GDM1 (cell line): ENCODE results near the gene AFG3L2.
A peak's percentile ranks its signal among the peaks of the same experiment; 100 is the strongest.
"Not testable (repeated sequence)": the region's sequence is repeated elsewhere in the genome, so short reads cannot be mapped to it uniquely, and the experiment has no call there.

ENCODE experiments used
- DNase-seq: peaks from one replicate; lab custom pipeline; 2025; lab: John Stamatoyannopoulos, UW

AFG3L2 gene

GRCh38 chr18:12376754-12377555 is at the start of gene AFG3L2:
Gene AFG3L2 (minus strand): TSS chr18:12377227. CDS start chr18:12377082, 145 bp downstream.
- DNase-seq: peak; percentile 100

GRCh38 chr18:12424252-12424651 is 47.2 kb upstream of the AFG3L2 start:
- DNase-seq: no peak

GRCh38 chr18:12423820-12424219 is 46.8 kb upstream of the AFG3L2 start:
- DNase-seq: no peak

DNA sequence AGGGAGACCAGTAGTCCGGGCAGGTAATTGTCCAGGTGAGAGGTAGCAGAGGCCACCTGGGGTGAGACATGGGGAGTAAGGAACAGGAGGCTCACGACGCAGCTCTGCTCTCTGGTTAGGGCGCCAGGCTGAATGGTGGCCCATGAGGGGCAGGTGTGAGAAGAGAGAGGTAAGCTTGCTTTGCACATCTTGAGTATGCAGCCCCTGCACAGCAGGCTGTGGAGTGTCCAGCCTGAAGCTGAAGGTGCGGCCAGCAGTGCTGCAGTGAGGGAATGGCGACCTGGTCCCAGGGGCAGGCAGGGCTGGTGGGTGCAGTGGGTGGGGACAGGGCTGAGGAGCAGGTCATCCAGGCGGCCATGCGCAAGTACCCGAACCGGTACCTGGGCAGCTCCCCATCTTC is 46.4 kb upstream of the AFG3L2 start:
- no peak for DNase-seq

DNA sequence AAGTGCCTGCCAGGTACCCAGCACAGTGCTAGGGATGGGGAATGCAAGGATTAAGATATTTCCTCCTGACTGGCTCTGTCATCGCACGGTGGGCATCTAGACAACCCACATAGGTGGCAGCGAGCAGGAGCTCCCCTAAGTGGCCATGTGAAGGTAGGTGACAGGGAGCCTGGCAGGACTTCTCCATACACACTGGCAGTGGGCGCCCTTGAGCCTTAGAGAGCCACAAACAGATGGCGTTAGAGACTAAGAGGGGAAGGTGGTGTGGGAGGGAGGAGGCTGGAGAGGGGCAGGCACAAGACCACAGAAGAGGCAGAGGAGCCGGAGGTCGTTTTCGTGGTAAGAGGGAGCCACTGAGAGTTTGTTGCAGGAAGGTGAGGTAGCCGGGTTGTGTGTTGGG is 45.9 kb upstream of the AFG3L2 start:
- DNase-seq: peak; percentile 26

GRCh38 chr18:12421732-12422131 is 44.7 kb upstream of the AFG3L2 start:
- DNase-seq: no peak

- no peak for DNase-seq
Measured at GRCh38 chr18:12420821-12421421, 43.9 kb upstream of the AFG3L2 start.

DNA sequence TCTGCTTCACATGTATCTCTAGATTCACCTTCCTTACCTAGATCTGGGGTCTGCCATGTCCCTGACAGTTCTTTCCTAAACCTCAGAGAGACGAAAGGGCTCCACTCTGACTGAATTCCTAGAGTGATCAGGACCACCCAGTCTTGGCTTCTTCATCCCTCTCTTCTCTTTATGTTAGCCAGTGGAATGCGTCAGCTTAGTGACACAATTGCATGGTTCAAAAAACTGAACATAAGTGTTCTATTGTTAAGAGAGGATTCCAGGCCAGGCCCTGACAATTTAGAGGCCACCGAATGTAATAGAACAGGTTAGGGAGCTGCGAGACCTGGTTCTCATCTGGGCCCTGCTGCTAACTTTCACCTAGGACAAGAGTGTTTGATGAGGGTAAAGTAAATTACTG is 40.7 kb upstream of the AFG3L2 start:
- DNase-seq: no peak

GRCh38 chr18:12416098-12416729 is 39.2 kb upstream of the AFG3L2 start:
- DNase-seq: no peak

DNA sequence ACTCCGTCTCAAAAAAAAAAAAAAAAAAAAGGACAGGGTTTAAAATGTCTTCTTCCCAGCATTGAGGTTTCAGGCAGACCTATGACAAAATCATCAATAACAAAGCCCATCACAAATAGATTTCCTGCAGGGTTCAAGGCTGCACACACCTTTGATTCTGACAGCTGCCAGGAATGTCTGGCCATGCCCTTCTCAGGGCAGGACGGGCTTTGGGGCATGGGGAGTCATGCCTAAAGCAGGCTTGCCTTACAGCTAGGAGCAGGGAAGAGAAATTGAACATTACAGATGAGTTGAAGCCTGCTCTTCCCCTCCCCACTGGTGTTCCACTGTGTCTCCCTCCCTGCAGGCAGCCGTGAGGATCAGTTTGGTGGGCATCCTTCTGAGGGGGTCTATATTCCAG is 34.4 kb upstream of the AFG3L2 start:
- no peak for DNase-seq

DNA sequence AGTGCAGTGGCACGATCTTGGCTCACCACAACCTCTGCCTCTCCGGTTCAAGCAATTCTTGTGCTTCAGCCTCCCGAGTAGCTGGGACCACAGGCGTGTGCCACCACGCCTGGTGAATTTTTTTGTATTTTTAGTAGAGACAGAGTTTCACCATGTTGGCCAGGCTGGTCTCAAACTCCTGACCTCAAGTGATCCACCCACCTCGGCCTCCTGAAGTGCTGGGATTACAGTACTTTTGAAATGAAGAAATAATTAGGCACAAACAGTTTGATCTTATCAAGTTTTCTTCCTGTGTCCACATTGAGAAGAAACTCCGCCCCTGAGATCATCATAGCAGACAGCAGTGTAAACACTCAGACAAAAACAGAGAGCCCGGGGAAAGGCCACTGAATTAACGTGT is 33.7 kb upstream of the AFG3L2 start:
- DNase-seq: not testable (repeated sequence)

GRCh38 chr18:12410081-12410481 is 33.1 kb upstream of the AFG3L2 start:
- DNase-seq: no peak

DNA sequence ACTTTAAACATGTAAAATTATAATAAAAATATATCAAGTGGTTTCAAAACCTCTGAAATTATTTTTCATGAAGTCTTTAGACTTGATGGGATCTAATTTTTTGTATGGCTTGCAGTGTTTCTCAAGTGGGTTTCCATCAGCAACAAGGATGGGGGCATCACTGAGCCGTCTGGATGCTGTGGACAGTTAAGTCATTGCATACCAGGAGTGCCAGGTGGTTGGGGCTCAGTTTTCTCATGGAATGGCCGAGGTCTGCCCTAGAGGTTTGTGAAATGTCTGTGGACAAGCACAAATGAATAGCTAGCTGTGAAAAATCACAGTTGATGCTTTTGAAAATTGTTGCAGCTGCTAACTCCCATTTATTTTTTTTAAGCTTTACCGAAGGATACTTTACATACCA is 32.4 kb upstream of the AFG3L2 start:
- DNase-seq: no peak

DNA sequence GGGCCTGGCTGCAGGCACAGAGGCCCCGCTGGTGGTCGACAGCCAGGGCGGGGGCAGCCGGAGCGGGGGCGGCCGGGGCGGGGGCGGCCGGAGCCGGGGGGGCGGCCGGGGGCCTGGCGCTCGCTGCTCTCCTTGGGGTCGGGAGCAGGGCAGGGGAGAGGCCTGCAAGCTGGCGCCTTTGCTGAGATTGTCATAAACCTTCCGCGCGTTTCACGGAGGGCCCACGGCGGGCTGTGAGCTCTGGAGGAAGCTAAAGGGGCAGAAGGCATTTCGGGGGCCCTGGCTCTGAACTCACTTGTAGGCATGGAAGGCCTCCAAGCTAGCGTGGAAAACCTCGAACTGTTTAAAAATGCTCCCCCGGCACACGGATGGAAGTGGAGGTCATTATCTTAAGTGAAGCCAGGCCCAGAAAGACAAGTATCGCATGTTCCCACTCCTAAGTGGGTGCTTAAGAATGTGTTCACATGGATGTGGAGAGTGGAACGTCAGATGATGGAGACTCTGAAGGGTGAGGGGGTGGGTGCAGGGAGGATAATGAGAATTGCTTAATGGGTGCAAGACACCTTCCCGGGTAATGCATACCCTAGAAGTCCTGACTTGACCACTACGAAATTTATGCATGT is 31.3 kb upstream of the AFG3L2 start:
- no peak for DNase-seq

DNA sequence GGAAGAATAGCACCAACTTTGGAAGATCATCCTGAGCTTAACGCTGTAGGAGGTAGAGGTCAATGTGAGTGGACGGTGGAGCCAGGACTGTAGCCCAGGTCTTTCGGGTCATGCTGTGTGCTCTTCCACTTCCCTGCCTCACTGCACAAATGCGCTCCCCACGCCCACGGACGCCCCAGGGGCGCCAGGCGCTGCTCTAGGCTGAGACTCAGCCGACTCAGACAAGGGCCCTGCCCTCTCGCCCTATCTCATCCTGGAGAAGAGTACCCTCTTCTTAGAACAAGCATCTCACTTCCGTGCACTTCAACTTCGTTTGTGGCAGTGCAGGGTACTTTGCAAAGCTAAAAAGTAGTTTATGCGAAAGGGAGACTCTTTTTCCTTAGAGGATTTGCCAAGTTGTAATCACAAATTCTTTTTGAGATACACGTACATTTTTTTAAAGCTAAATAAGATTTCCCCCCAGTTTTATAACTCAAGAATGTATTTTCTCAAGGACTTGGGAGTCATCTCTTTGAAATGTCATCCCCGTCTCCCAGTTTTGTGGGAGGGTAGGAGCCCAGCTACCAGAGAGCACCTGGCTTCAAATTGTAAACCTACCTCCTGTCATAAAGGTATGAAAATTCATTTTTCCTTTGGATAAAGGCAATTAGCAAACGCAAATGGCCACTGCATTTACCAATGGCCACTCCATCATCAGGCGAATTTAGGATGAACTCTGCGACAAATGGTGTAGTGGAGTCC is 29.5 kb upstream of the AFG3L2 start:
- DNase-seq: no peak

DNA sequence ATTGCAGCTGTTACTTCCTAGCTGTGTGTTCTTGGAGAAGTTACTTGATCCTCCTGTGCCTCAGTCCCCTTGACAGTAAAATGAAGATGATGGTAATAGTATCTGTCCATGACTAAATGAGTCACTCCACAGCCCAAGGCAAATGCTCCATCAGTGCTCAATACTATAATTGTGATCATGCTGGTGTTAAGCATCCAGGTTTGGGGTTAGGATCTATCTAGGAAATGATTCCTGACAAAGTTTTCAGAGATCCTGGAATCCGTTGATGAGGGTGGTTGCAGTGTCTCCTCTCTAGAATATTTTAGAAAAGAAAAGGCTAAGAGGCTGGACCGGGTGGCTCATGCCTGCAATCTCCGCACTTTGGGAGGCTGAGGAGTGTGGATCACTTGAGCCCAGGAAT is 28.0 kb upstream of the AFG3L2 start:
- no peak for DNase-seq

DNA sequence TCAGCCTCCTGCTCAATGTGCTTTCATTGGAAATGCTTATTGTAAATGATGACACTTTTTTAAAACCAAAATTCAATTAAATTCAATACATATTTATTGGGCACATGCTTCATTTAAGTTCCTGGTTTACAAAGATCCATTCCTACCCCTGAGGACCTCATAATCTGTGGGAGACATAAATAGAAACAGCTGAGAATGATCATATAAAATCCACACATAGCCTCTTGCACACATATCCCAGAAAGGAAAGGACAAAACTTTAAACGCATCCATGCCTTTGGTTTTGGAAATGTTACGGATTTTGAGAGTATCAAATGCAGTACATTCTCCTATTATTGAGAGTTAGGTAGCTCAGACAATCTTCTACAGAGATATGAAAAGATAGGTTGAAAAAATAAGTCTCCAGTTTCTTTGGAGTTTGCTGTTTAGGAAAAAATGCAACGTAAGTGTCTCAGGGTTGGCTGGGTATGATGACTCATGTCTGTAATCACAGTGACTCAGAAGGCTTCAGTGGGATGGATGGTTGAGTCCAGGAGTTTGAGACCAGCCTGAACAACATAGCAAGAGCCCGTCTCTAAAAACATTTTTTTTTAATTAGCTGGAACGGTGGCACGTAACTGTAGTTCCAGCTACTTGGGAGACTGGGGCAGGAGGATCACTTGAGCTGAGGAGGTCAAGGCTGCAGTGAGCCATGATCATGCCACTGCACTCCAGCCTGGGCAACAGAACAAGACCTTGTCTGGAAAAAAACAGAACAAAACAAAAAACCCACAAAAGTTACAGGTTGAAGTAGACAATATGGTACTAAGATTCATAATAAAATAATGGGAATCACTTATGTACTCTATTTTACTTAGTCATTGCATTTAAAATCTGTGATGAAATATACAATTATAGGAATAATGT is 26.8 kb upstream of the AFG3L2 start:
- DNase-seq: peak; percentile 16

- no peak for DNase-seq
Measured at GRCh38 chr18:12401881-12402280, 24.9 kb upstream of the AFG3L2 start.

GRCh38 chr18:12399231-12399630 is 22.2 kb upstream of the AFG3L2 start:
- no peak for DNase-seq

DNA sequence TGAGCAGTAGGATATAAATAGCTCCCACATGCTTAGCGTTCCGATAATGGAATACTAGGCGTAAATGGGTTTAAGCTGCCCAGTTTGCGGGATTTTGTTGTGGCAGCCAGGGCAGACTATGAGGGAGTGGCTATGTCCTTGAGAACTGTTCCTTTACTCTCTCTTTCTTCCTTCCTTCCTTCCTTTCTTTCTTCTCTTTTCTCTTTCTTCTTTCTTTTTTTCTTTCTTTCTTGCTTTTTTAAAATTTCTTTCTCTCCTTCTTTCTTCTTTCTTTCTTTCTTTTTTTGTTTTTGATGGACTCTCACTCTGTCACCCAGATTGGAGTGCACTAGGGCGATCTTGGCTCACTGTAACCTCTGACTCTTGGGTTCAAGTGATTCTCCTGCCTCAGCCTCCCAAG is 21.6 kb upstream of the AFG3L2 start:
- no peak for DNase-seq

DNA sequence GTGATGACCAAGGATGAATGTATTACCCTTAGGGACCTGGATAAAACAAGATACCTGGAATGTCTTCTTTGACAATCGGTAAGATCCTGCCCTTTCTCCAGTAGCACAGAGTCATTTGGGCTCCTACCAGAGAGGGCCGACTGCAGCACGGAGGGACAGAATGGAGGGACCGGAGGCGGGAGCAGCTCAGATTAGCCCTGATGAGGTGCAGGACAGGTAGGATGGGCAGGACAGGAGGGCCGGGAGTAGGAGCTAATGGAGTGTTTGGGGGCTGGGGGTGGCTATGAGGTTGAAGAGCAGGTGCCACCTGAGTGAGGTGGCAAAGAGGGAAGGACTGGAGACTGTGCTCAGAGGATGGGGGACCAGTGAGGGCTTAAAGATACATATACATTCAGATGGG is 20.8 kb upstream of the AFG3L2 start:
- DNase-seq: no peak
